Measurements from ENCODE around the gene TLNRD1. TPM values are rescaled to one million over a fixed set of nuclear protein-coding genes. Genes with fewer than 3 reads are reported as not detected.

The TLNRD1 gene
- total RNA-seq, 1 donor from 2014 or later = 5.7 TPM

DNA sequence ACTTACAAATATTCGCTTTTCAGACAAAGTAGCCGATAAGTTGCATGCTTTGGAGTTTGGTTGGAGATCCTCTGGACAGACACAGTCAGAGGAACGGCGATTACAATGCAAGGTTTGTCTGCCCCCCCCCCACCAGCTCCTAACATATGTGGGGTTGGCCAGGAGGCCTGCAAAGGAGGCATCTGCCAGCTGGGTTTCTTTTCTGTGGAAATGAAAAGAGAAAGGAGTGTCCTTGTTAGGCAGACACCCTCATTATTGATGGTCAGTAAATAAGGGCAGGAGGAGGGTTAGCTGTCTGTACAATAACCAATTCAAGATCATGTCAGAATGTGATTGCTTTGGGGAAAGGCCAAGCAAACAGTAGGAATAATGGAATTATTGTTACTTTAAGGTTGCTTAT lies 49.1 kb downstream of the TLNRD1 start:
- Histone ChIP-seq H3K27me3 (ENCODE audit: control insufficient read depth in 3 of 3, insufficient read depth in 3 of 3, low read length in 3 of 3) (no peaks in the 10 kb centered on the region), H3K36me3 (ENCODE audit: control insufficient read depth in 3 of 3, insufficient read depth in 3 of 3, low read length in 3 of 3) (no peaks in the 10 kb centered on the region), H3K4me1 (ENCODE audit: control insufficient read depth in 3 of 3, insufficient read depth in 3 of 3, low read length in 3 of 3) (no peaks in the 10 kb centered on the region), H3K4me3 (ENCODE audit: low read length in 3 of 3) (no peak overlapping the region), H3K27ac (ENCODE audit: low read depth, low read length) (no peak overlapping the region), H3K9me3 (ENCODE audit: control insufficient read depth in 3 of 3, low read length in 3 of 3) (no peaks in the 10 kb centered on the region), H3K9ac (ENCODE audit: low read depth in 1 of 3, low read length in 3 of 3) (no peak overlapping the region)

DNA sequence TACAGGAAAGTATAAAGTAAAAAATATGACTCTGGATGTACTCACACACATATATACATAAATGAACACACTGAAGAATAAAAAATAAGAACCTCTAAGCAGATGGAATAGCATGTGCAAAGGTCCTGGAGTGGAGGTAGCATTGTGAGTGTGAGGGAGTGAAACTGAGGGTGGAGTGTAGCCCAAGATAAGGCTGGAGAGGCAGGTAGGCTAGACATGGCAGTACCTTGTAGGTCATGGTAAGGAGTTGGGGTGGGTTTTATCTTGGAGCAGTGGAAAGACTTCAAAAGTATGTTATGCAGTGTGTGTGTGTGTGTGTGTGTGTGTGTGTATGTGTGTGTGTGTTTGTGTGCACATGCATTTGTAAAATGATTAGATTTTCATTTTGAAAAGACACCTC lies 49.5 kb downstream of the TLNRD1 start:
- no peaks in the 10 kb centered on the region for H3K9me3 ChIP-seq (ENCODE audit: control insufficient read depth in 3 of 3, low read length in 3 of 3)
- no peaks in the 10 kb centered on the region for H3K36me3 ChIP-seq (ENCODE audit: control insufficient read depth in 3 of 3, insufficient read depth in 3 of 3, low read length in 3 of 3)
- no peaks in the 10 kb centered on the region for H3K27me3 ChIP-seq (ENCODE audit: control insufficient read depth in 3 of 3, insufficient read depth in 3 of 3, low read length in 3 of 3)
- H3K4me1 ChIP-seq (ENCODE audit: control insufficient read depth in 3 of 3, insufficient read depth in 3 of 3, low read length in 3 of 3) = no peaks in the 10 kb centered on the region
- no peak overlapping the region for H3K4me3 ChIP-seq (ENCODE audit: low read length in 3 of 3)
- H3K27ac ChIP-seq (ENCODE audit: low read depth, low read length) = no peak overlapping the region
- no peak overlapping the region for H3K9ac ChIP-seq (ENCODE audit: low read depth in 1 of 3, low read length in 3 of 3)

DNA sequence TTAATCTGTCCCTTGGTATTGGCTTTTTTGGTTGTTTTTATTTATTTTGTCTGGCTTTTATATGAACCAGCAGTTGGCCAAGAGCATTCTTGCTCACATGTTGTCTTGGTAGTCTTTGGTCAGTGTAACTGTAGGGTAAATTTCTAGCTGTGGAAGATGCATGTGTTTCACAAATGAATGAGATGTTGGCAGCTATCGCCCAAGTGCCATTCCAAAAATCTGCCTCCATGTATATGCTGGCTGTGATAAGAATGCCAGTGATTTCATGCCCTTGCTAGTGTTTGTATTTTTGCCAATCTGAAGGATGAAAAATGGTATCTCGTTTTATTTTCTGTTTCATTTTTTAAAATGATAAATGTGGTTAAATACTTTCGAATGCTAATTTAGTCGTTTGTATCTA lies 50.1 kb downstream of the TLNRD1 start:
- no peaks in the 10 kb centered on the region for H3K27me3 ChIP-seq (ENCODE audit: control insufficient read depth in 3 of 3, insufficient read depth in 3 of 3, low read length in 3 of 3)
- no peaks in the 10 kb centered on the region for H3K9me3 ChIP-seq (ENCODE audit: control insufficient read depth in 3 of 3, low read length in 3 of 3)
- H3K27ac ChIP-seq (ENCODE audit: low read depth, low read length) = no peak overlapping the region
- H3K9ac ChIP-seq (ENCODE audit: low read depth in 1 of 3, low read length in 3 of 3) = no peak overlapping the region
- H3K4me3 ChIP-seq (ENCODE audit: low read length in 3 of 3) = no peak overlapping the region
- no peaks in the 10 kb centered on the region for H3K4me1 ChIP-seq (ENCODE audit: control insufficient read depth in 3 of 3, insufficient read depth in 3 of 3, low read length in 3 of 3)
- no peaks in the 10 kb centered on the region for H3K36me3 ChIP-seq (ENCODE audit: control insufficient read depth in 3 of 3, insufficient read depth in 3 of 3, low read length in 3 of 3)

DNA sequence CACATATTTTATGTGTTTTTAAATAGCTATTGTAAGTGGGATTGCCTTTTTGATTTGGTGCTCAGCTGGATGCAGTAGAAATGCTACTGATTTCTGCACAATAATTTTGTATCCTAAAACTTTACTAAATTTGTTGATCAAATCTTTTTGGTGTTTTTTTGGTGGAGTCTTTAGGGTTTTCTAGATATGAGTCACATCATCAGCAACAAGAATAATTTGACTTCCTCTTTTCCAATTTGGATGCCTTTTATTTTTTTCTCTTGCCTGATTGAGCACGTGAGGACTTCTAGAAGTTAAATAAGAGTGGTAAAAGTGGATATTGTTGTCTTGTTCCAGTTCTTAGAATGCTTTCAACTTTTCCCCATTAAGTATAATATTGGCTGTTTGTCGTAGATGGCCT lies 51.3 kb downstream of the TLNRD1 start:
- H3K9ac ChIP-seq (ENCODE audit: low read depth in 1 of 3, low read length in 3 of 3) = no peak overlapping the region
- H3K36me3 ChIP-seq (ENCODE audit: control insufficient read depth in 3 of 3, insufficient read depth in 3 of 3, low read length in 3 of 3) = no peaks in the 10 kb centered on the region
- H3K27ac ChIP-seq (ENCODE audit: low read depth, low read length) = no peak overlapping the region
- no peaks in the 10 kb centered on the region for H3K4me1 ChIP-seq (ENCODE audit: control insufficient read depth in 3 of 3, insufficient read depth in 3 of 3, low read length in 3 of 3)
- no peak overlapping the region for H3K4me3 ChIP-seq (ENCODE audit: low read length in 3 of 3)
- H3K27me3 ChIP-seq (ENCODE audit: control insufficient read depth in 3 of 3, insufficient read depth in 3 of 3, low read length in 3 of 3) = no peaks in the 10 kb centered on the region
- H3K9me3 ChIP-seq (ENCODE audit: control insufficient read depth in 3 of 3, low read length in 3 of 3) = no peaks in the 10 kb centered on the region

DNA sequence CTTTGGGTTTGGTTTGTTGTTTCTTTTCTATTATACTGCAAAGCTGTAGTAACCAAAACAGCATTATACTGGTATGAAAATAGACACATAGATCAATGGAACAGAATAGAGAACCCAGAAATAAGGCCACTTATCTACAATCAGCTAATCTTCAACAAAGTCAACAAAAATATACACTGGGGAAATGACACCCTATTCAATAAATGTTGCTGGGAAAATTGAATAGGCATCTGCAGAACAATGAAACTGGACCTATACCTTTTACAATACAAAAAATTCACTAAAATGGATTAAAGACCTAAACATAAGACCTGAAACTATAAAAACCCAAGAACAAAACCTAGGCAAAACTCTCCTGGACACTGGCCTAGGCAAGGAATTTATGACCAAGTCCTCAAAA lies 52.9 kb downstream of the TLNRD1 start:
- Histone ChIP-seq H3K9ac (ENCODE audit: low read depth in 1 of 3, low read length in 3 of 3) (no peak overlapping the region), H3K4me3 (ENCODE audit: low read length in 3 of 3) (no peak overlapping the region), H3K9me3 (ENCODE audit: control insufficient read depth in 3 of 3, low read length in 3 of 3) (peaks cover 0 to 1% (median 0%) of the 10 kb centered on the region in 3 donors), H3K27ac (ENCODE audit: low read depth, low read length) (no peak overlapping the region), H3K27me3 (ENCODE audit: control insufficient read depth in 3 of 3, insufficient read depth in 3 of 3, low read length in 3 of 3) (no peaks in the 10 kb centered on the region), H3K36me3 (ENCODE audit: control insufficient read depth in 3 of 3, insufficient read depth in 3 of 3, low read length in 3 of 3) (no peaks in the 10 kb centered on the region), H3K4me1 (ENCODE audit: control insufficient read depth in 3 of 3, insufficient read depth in 3 of 3, low read length in 3 of 3) (no peaks in the 10 kb centered on the region)

DNA sequence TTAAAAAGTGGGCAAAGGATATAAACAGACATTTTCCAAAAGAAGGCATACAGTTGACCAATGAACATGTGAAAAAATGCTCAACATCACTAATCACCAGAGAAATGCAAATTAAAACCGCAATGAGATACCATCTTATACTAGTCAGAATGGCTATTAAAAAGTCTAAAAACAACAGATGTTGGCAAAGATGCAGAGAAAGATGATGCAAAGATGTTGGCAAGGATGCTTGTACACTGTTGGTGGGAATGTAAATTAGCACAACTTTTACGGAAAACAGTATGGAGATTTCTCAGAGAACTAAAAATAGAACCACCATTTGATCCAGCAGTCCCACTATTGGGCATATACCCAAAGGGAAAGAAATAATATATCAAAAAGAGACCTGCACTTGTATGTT lies 53.5 kb downstream of the TLNRD1 start:
- H3K27me3 ChIP-seq (ENCODE audit: control insufficient read depth in 3 of 3, insufficient read depth in 3 of 3, low read length in 3 of 3) = no peaks in the 10 kb centered on the region
- H3K4me1 ChIP-seq (ENCODE audit: control insufficient read depth in 3 of 3, insufficient read depth in 3 of 3, low read length in 3 of 3) = no peaks in the 10 kb centered on the region
- H3K27ac ChIP-seq (ENCODE audit: low read depth, low read length) = no peak overlapping the region

More for the DNA sequence above, 53.5 kb downstream of the TLNRD1 start:
- Histone ChIP-seq H3K4me3 (ENCODE audit: low read length in 3 of 3) (no peak overlapping the region), H3K36me3 (ENCODE audit: control insufficient read depth in 3 of 3, insufficient read depth in 3 of 3, low read length in 3 of 3) (no peaks in the 10 kb centered on the region), H3K9ac (ENCODE audit: low read depth in 1 of 3, low read length in 3 of 3) (no peak overlapping the region), H3K9me3 (ENCODE audit: control insufficient read depth in 3 of 3, low read length in 3 of 3) (peaks cover 0 to 1% (median 0%) of the 10 kb centered on the region in 3 donors)

Small RNA genes within 50 kb of the gene (small RNA-seq; reads per million reads assigned to genes)
- gene MIR4514 = not detected

Other genes with a start within 250 kb of the TLNRD1 start
- 0.52 TPM for gene CEMIP, start 221.6 kb upstream of the TLNRD1 start, total RNA-seq
- gene MESD, start 11.1 kb upstream of the TLNRD1 start, total RNA-seq = 17.2 TPM
- gene CFAP161, start 133.3 kb downstream of the TLNRD1 start, total RNA-seq = 5.7 TPM
- gene IL16, start 196.0 kb downstream of the TLNRD1 start, total RNA-seq = 4.7 TPM

Measured in skeletal muscle tissue (tissue), 5 donors.